Stimulated activated CD8-positive, alpha-beta memory T cell treated with anti-CD3 and anti-CD28 coated beads, Interleukin-15, amount 100 ng/mL, for 24 hours (primary cell): ENCODE results near the gene PAX8.
"Not testable (repeated sequence)": the region's sequence is repeated elsewhere in the genome, so short reads cannot be mapped to it uniquely, and the experiment has no call there.

Experiments
- DNase-seq: peaks from one replicate; pipeline ENCODE4 v3.0.0-alpha.2; 2020; ENCODE audit warnings: low read depth

The PAX8 gene

DNA sequence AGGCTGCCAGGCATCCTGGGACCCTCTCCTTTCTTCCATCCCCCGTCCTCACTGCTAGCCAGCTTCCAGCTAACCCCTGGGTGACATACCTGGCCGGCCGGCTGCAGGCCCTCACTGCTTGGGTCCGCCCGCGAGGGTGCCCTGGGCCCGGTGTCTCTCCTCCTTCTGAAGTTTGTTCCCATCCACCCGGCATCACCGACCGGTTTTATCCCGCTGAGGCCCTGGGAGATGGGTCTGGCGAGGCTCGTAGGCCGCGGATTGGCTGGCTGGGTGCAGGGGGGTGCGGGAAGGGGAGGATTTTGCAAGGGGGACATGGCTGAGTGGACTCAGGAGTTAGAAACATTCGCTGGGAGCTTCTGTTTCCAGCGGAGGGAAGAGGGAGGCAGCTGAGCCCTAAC lies at the start of gene PAX8:
TSS of gene PAX8 (minus strand) at position 180 of the 398 bp plus-strand sequence. CDS start 527 bp downstream, outside the sequence.
- DNase-seq: no peak

DNA sequence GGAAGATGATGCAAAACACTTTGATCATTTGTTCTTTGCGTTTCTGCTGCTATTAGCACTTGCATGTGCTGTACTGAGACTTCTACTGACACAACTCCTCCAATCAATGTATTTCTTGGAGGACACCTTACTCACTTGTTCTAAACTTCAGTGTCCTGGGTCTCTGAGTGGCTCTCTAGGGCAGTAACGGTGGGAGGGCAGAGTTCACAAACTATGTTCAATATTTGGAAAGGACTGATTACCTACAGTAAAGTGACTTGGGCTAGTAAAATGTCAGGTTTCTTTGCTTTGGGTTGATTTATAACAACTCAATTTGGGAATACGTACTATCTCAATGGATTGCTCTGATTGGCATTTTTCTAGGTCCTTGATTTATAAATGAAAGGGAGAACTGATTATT lies 49.3 kb upstream of the PAX8 start:
- DNase-seq: no peak

DNA sequence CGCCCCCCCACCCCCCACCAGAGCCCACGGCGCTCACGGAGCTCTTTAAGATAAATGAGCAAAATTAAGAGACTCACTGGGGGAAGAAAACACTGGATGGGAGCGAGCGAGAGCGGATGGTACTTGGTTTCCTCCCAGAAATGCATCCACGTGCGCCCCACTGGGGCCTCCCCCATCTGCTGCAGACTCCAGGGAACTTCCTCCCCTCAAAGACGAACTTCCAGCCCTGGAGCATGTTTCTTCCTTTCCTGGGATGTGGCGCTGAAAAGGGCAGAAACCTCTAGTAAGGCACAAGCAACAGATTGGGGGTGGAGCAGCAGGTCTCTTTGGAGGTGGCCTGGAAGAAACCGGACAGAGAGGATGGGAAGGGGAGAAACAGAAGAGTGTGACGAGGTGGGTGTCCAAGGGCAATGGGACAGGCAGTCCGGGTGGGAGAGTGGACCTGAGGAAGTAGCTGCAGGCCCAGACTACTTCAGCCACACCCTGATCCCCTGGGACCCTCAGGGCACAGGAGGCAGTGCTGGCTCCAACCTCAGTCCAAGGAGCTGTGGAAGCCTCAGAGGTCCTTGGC lies 46.5 kb upstream of the PAX8 start:
- not testable (repeated sequence) for DNase-seq

DNA sequence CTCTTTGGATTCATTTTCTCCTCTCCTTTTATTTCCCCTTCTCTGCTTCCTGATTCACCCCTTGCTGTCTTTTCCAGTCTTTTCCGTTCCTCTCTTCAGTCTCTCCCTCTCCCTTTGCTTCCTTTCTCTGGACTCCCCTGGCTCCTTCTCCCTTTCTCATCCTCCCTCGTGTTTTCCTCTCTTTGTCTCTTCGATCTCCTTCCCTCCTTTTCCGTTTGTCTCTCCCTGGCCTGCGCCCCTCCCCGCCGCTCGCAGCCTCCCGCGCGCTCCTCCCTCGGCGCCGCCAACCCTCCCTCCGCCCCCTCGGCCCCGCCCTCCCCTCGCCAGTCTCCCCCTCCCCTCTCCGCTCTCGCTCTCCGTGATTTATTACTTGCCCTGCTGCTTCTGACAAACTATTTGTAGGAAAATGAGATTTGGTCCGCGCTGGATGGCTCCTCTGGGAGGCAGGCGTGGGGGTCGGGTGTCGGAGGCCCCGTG lies 46.0 kb upstream of the PAX8 start:
- DNase-seq: peak; percentile 13

DNA sequence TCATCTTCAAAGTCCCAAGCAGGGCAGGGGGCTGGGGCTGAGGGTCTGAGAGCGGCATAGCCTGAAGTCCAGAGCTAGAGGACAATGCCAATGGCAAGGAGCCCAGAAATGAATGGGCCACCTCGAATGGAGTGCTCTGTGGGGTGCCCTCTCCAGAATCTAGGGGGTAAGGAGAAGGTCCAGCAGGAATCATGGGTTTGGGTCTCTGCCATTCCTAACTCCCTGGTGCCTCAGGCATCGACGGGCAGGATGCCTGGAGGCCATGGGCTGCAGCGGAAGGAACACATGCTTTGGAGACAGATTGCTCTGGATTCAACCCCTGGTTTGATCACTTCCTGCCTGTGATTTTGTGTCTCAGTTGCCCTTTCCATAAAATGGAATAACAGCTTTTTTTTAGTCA lies 44.4 kb upstream of the PAX8 start:
- not testable (repeated sequence) for DNase-seq

DNA sequence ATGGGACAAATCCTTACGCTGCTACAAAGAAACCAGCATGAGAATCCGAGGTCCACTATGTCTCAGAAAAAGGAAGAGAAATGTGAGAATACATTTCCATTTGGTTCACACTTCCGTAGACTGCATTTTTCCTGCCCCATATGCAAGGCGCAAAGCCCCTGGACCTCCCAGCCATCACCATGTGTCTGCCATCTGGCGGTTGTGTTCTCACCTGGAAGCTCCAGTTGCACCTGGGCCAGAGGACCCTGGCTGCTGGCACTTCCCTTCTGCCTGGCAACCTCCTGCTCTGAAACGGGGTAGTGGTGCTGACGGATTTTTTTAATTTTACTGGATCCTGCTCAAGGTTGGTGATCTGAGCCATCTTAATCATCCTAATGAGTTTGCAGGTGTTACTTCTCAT lies 41.4 kb upstream of the PAX8 start:
- not testable (repeated sequence) for DNase-seq

DNA sequence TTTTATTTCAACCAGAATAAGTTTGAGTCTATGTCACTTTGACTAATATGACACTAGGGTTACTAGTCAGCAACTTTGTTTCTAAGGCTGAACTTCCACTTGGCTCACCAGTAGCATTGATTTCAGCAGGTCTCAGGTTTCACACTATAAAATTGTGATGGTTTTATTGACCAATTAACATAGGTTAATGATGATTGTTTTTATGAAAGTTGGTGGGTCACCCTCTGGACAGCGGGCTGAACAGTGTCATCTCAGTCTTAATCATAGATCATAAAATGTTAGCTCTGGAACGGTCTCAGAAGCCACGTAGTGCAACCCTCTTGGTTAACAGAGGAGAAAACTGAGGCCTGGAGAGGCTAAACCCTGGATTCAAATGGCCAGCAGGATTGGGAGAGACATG lies 40.2 kb upstream of the PAX8 start:
- not testable (repeated sequence) for DNase-seq

DNA sequence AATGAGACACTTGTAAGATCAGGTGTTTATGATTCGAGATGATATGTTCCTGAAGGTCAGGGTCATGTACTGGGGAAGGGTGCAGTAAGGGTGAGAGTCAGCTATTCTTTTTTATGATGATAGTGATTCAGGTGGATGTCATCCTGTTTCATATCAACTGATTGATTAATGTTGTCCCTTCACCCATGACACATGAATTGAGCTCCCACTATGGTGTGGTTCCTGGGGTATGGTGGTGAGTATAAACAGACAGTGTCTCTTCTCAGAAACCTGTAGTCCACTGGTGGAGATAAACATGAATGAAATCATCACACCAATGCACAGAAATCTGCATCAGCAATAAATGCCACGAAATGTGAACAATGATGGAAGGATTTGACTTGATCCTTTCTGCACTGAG lies 37.4 kb upstream of the PAX8 start:
- no peak for DNase-seq

DNA sequence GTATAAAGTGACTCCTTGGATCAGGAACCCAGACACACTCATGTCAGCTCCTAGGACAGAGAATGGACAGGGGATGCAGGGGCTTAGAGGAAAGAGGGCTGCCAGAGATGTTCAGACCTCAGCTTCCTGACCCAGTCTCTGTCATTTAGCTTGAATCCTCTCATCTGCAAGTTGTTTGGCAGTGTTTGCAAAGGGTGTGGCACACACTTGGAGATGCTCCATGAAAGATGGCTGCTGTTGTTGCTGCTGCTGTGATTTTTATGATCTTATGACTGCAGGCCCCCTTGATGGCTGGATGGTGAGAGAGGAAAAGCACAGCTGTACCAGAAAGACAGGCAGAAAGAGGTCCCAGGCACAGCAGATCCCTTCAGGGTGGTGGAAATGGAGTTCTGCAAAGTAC lies 35.9 kb upstream of the PAX8 start:
- DNase-seq: not testable (repeated sequence)

DNA sequence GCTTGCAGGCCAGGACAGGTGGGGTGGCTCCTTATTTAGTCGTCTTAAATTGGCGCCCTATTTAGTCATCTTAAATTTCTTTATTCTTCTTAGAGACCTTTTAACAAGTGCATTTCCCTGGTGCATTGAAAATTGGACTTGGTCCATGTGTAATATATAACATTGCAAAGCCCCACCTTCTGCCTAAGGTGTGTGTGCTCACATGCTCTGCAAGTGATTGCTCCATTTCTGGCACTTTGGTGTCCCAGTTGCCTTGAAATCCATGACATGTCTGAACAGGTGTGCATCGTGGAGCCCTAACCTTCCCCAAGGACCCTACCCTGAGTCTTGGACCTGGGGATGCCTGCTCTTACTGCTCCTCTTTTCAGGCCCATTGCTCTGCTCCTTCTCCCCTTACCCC lies 35.5 kb upstream of the PAX8 start:
- not testable (repeated sequence) for DNase-seq

DNA sequence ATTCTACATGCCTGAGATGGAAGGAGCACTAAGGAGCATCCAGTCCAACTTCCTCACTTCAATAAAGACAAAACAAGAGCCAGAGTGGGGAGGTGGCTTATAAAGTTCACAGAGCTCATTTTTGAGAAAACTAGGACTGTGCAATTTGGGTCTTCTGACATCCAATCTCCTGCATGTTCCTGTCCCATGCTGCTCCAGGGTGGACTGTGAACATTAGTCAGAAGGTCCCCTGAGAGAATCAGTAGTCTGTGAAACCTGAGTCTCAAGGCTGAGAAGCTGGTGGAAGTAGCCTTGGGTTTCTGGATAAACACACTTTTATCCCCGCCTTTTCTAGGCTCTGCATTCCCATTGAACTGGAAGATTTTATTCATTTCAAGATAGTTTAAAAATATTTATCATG lies 33.1 kb upstream of the PAX8 start:
- not testable (repeated sequence) for DNase-seq

DNA sequence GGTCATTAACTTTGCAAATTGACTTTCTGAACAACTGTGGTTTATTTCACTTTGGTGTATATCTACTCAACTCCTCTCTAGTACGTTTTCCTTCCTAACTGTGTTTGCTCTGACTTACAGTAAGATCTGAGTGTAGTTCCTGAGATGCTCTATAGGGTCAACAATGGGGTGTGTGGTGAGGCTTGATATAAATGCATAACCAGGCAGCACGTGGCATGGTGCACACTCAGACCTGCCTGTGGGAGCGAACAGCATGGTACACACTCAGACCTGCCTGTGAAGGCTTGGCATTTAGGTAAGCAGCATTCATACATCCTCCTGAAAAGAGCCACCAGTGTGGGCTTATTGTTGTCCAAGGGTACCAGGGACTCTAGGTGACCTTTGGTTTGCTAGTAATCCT lies 32.5 kb upstream of the PAX8 start:
- not testable (repeated sequence) for DNase-seq

DNA sequence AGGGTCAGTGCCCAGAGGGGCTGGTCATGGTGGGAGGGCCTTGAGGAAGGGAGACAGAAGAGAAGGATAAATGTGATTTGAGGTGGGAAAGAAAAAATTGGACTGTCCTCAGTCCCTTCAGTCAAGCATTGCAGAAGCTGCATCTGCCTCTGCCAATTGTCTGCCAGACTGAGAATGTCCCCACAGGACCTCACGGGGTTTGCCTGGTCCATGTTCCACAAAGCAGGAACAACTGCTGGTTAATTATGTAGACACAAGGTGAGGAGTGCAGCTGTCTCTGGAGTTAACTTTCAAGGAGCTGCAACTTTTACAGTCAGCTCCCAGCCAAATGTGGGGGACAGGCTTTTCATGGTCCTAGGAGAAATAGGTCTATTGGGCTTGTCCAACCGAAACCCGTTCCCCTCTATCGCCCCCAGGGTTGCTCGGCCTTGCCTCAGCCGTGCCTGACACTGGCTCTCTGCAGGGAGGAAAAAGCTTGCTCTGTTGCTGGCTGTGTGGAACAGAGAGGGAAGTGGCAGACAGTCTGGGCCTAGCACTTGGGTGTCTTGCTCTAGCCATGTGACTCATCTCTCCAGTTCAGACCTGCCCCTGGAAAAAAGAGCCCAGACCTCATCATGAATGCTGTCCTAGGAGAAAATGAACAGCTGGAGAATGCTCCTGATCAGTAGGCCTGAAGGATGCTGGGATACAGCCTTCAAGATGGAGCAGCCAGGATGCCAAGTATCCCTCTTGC lies 31.1 kb upstream of the PAX8 start:
- no peak for DNase-seq

DNA sequence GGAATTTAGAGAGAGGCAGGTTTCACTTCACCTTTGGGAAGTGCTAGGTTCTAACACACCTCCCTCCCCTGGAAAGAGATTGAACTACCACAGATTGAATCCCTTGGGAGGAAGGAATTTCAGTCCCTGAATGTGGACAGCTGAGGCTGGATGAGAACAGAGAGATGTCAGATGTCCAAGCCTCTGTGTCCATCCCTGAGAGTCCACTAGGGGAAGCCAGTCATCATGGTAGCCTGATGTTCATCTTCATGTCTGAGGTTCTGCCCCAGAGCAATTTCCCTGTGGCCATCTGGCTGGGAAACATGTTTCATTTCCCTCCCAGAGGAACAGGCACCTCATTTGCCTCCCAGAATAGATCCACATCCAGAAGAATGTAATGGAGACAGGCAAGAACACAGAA lies 30.1 kb upstream of the PAX8 start:
- DNase-seq: not testable (repeated sequence)

DNA sequence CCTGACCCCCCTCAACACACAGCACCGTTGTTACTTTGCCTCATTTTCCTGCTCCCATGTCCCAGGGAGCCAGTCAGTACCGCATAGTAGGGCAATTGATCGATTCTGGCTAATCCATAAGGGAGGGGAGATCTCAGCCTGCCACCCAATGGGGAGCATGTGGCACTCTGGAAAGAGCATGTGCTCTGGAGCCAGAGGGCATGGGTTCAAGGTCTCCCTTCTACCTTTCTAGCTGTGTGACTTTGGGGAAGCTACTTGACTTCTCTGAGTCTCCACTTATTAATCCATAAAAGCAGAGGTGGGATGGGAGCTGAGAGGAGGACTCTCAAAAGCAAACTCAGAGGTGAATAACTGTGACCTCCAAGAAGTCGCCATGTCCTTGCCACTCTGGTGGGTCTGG lies 27.5 kb upstream of the PAX8 start:
- DNase-seq: not testable (repeated sequence)

DNA sequence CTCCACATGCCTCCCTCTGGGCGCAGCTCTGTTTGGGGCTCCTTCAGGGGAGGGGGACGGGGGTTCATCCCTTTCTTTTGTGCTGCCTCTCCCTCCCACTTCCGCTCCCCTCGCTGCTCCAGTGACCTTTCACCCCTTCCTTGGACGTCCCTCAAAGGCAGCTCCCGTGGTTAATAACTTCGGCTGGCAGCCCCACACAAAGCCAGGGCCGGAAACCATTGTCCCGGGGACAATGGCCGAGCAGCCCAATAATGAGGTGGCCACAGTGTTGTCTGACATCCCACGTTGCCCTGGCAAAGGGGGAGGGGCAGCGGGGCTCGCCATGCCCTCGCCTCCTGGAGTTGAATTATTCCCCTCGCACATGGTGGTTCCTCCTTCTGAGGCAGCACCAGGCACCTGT lies 27.0 kb upstream of the PAX8 start:
- not testable (repeated sequence) for DNase-seq

DNA sequence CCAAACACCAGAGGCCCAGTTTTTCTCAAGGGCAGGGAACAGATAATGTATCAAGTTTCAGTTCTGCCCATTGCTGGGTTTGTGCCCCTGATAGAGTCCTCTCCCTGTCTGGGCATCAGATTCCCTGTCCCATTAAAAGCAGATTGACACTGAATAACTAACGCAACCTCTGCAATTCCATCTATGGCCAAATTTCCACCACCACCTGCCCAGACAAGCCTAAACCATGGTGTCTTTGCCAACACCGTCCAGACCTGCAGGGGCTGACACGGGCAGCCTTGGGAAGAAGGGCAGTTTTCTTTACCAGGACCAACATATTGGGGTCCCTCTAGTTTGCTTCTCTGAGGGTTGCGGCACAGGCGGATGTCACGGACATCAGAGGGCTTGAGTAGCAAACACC lies 26.4 kb upstream of the PAX8 start:
- no peak for DNase-seq

DNA sequence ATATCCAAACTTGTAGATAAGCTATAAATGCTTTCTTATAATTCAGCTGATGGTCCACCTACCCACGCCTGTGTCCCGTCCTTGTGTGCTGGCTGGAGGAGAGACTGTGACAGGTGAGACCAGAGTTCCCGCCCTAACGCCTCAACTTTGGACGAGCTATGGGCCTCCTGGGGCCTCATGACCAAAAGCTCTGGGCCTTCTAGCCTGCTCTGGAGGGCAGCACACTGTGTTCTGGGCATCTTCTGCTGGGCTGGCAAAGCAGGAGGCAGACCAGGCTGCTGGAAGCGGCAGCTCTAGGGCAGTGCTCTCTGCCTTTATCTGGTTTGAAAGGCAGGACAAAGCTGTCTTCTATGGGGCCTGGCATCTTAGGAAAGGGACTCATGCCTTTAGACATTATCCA lies 26.0 kb upstream of the PAX8 start:
- DNase-seq: no peak

DNA sequence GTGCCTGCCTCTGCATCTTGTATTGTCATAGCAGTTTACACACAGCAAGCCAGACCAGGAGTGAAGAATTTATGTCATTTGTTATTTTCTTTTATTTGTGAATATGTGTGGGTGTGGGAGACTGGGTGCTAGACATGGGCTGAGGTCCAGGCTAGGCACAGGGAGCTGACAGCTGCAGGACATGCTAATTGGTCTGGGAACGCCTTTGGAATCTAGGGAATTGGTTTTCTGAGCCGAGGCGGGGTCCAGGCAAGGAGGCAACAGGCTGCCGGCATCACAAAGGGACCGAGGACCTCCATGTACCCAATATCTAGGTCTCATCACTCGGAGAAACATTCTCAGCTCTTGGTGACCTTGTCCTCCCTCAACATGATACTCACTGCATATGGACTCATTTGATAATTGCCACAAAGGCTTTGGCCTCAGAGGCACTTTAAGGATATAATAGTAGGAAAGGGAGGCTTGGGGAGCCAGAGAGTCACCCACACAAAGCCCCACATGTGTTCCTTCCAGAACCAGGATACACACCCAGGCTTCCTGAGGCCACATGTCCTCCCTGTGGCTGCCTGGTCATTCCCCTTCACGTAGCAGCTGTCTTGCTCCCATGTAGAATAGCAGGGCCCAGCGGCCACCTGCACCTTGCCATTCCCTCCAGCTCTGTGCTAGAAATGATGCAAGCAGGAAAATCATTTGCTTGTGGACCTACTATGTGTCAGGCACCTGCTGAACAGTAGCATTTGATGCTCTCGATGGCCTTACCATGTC lies 23.7 kb upstream of the PAX8 start:
- not testable (repeated sequence) for DNase-seq

DNA sequence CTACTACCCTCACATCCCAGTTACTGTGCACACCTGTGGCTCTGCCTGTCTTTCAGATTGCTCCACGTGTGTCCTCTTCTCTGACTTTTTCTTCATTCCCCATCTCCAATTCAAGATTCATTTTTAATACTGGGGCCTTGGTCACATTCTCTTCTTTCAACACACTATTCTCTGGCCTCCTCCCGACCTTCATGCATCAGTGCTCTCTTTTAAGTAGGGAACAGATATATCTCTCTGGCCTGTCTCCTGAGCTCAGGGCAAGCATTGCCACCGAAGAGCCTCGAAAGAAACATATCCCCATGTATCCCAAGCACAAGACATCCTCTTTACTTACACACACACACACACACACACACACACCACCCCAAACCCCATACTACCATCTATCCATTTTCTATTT lies 21.6 kb upstream of the PAX8 start:
- no peak for DNase-seq

DNA sequence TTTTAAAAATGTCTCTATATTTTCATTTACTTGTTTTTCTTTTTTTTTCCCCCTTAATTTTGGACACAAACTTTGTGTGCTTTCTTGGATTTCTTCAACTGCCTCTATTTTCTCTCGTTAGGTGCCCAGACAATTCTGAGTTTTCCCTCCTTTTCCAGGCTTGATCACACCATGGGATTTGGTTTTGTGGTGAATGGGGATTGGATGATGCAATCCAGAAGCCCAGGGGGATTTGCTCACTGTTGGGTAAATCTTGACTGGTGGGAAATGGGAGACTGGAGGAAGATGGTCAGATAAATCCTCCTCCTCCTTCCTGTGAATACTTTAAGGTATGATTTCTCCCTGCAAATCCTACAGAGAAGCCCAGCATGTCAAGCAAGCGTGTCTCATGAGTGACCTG lies 19.5 kb upstream of the PAX8 start:
- no peak for DNase-seq

DNA sequence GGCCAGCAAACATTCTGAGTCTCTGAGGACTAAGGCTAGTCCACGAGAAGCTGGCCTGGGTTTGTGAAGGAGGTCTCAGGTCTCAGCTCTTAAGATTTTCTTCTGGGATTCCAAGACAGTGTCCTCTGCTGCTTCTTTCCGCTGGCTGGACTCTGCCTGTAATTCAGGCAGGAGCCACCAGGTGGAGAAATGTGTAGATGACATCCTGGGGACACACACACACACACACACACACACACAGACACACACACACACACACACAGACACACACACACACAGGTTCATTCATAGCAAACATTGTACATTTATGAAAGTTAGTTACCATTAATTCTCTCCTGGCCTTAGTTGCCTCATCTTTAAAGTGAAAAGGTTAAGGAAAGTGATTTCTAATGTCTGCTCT lies 18.9 kb upstream of the PAX8 start:
- DNase-seq: not testable (repeated sequence)

DNA sequence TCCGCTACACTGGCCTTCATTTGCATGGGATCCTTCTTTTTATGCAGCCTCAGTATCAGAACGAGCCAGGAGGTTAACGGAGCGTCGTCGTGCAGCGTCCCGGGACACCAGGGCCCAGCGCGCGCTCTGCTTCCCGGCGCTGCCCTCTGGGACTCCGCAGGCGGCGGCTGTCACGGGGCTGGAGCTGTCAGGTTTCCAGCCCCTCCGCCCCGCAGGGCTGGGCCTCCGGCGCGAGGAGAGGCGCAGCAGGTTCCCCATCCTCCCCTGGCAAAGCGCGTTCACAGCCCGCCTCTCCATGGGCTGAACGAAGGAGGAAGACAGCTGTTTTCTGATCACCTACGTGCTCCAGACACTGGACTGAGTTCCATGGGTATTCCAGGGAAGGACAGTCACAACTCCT lies 12.5 kb upstream of the PAX8 start:
- DNase-seq: no peak
